HCT116 (cell line): ENCODE results near the gene ETV4. TPM values are rescaled to one million over a fixed set of nuclear protein-coding genes. Genes with fewer than 3 reads are reported as not detected.

ENCODE experiments used
- ATAC-seq: fragments of 200-7000 bp; cut with Tn5 transposase; 2 replicates; pipeline ENCODE4 v1.9.1; 2020; ENCODE audit warnings: mild to moderate bottlenecking, moderate library complexity
- BruUV-seq: library from RNA; stranded (reverse); fragments of 400-500 nt; replicated peaks from 2 replicates; lab custom pipeline; 2021; lab: Mats Ljungman, UMichigan
- CTCF ChIA-PET: fragments of 300-600 bp; sonication (Branson Sonifier 250); formaldehyde crosslinking; loops from one replicate; lab custom pipeline; 2021; ENCODE audit warnings: antibody characterized with exemption; lab: Charles Lee
- POLR2A ChIA-PET: fragments of 300-600, 350-600 bp; sonication (Branson Sonifier 250); formaldehyde crosslinking; loops from one replicate; lab custom pipeline; 2021; ENCODE audit warnings: antibody characterized with exemption; lab: Charles Lee
- RAD21 ChIA-PET, 2 experiments: fragments of 300-600 bp; sonication (Branson Sonifier 250); formaldehyde crosslinking; loops; one replicate each; lab custom pipeline; 2023; ENCODE audit warnings: low total read pairs in 2 of 2; ENCODE audit not compliant: uncharacterized antibody in 2 of 2, unreplicated experiment in 2 of 2, low non-redundant PET in 1 of 2; lab: Charles Lee
- DNase-seq: peaks from one replicate; pipeline ENCODE4 v3.0.0-alpha.2; 2010; ENCODE audit warnings: low read depth, low spot score
- H2AFZ ChIP-seq: fragments of 200-600 bp; shearing (Covaris generic), sonication (generic); 2 replicates; pipeline ENCODE4 v1.6.1; 2017; ENCODE audit warnings: low read depth, mixed run types, mixed read lengths, antibody characterized with exemption, low read length; ENCODE audit not compliant: poor library complexity, severe bottlenecking
- H3K27ac ChIP-seq: 2 replicates; pipeline ENCODE4 v1.5.1; 2012; ENCODE audit warnings: low read depth, low read length
- H3K27me3 ChIP-seq: fragments of 200-600 bp; sonication (generic); 2 replicates; pipeline ENCODE4 v1.6.1; 2016; ENCODE audit warnings: mixed run types, low read length, mixed read lengths; ENCODE audit not compliant: insufficient read depth
- H3K36me3 ChIP-seq, 2 experiments: fragments of 200-500 bp in 1 of 2; fragments of 200-600 bp in 1 of 2; sonication (Bioruptor generic) in 1 of 2; sonication (generic) in 1 of 2; 2 replicates each; pipeline versions ENCODE4 v1.5.1 to v1.6.1; 2014 to 2016; ENCODE audit warnings: low read length in 2 of 2, inconsistent platforms in 1 of 2, mixed read lengths in 1 of 2, mixed run types in 1 of 2; ENCODE audit not compliant: insufficient read depth in 2 of 2, control insufficient read depth in 1 of 2
- H3K4me1 ChIP-seq, 2 experiments: fragments of 200-600 bp in 1 of 2; sonication (generic) in 1 of 2; 2 replicates each; pipeline versions ENCODE4 v1.5.1 to v1.6.1; 2012 to 2017; ENCODE audit warnings: low read length in 2 of 2, inconsistent platforms in 1 of 2, mild to moderate bottlenecking in 1 of 2, mixed read lengths in 1 of 2, mixed run types in 1 of 2, moderate library complexity in 1 of 2; ENCODE audit not compliant: insufficient read depth in 2 of 2, control insufficient read depth in 1 of 2
- H3K4me2 ChIP-seq: fragments of 200-600 bp; sonication (generic); 2 replicates; pipeline ENCODE4 v1.6.1; 2017; ENCODE audit warnings: mixed run types, low read length, mixed read lengths
- H3K4me3 ChIP-seq, 2 experiments: fragments of 200-600 bp in 1 of 2; sonication (generic) in 1 of 2; replicated peaks in 1 of 2; 2 replicates each; pipeline ENCODE4 v1.5.1; 2011 to 2016; ENCODE audit warnings: low read length in 2 of 2, control low read depth in 1 of 2, low read depth in 1 of 2, mild to moderate bottlenecking in 1 of 2, mixed read lengths in 1 of 2, mixed run types in 1 of 2
- H3K79me2 ChIP-seq: fragments of 200-600 bp; sonication (generic); 2 replicates; pipeline ENCODE4 v1.6.1; 2017; ENCODE audit warnings: mild to moderate bottlenecking, mixed run types, low read length, moderate library complexity, mixed read lengths; ENCODE audit not compliant: insufficient read depth
- H3K9ac ChIP-seq: fragments of 200-600 bp; sonication (generic); 2 replicates; pipeline ENCODE4 v1.6.1; 2016; ENCODE audit warnings: low read length, mixed read lengths
- H3K9me2 ChIP-seq: fragments of 200-600 bp; sonication (generic), shearing (Covaris generic); 2 replicates; pipeline ENCODE4 v1.6.1; 2017; ENCODE audit warnings: mixed run types, mild to moderate bottlenecking, moderate library complexity; ENCODE audit not compliant: insufficient read depth
- H3K9me3 ChIP-seq, 2 experiments: fragments of 200-500 bp in 1 of 2; fragments of 200-600 bp in 1 of 2; sonication (Bioruptor generic) in 1 of 2; sonication (generic) in 1 of 2; 2 replicates each; pipeline ENCODE4 v1.6.1; 2014 to 2017; ENCODE audit warnings: low read length in 2 of 2, mixed read lengths in 2 of 2, inconsistent platforms in 1 of 2, low read depth in 1 of 2, mild to moderate bottlenecking in 1 of 2, mixed run types in 1 of 2, moderate library complexity in 1 of 2; ENCODE audit not compliant: control insufficient read depth in 1 of 2, insufficient read depth in 1 of 2
- H4K20me1 ChIP-seq: fragments of 200-600 bp; sonication (generic), shearing (Covaris generic); 2 replicates; pipeline ENCODE4 v1.6.1; 2017; ENCODE audit warnings: mixed run types, mild to moderate bottlenecking, moderate library complexity; ENCODE audit not compliant: insufficient read depth
- CBX3 ChIP-seq: IDR thresholded peaks from 2 replicates; pipeline ENCODE4 v1.6.1; 2012; ENCODE audit warnings: low read depth
- EGR1 ChIP-seq: IDR thresholded peaks from 2 replicates; pipeline ENCODE4 v1.6.1; 2012; ENCODE audit warnings: low read depth
- POLR2A ChIP-seq: IDR thresholded peaks from 2 replicates; pipeline ENCODE4 v1.7.0; 2011; ENCODE audit warnings: borderline replicate concordance; ENCODE audit not compliant: insufficient read depth, insufficient read length; ENCODE audit errors: extremely low read depth
- SIN3A ChIP-seq: IDR thresholded peaks from 2 replicates; pipeline ENCODE4 v1.6.1; 2012; ENCODE audit warnings: low read depth
- SP1 ChIP-seq: IDR thresholded peaks from 2 replicates; pipeline ENCODE4 v1.6.1; 2012; ENCODE audit warnings: low read depth
- SRF ChIP-seq: IDR thresholded peaks from 2 replicates; pipeline ENCODE4 v1.6.1; 2012; ENCODE audit warnings: low read depth
- TCF7L2 ChIP-seq: IDR thresholded peaks from 2 replicates; pipeline ENCODE4 v1.7.0; 2011; ENCODE audit warnings: borderline replicate concordance, inconsistent platforms; ENCODE audit not compliant: insufficient read depth, insufficient read length; ENCODE audit errors: extremely low read depth
- ZBTB33 ChIP-seq: IDR thresholded peaks from 2 replicates; pipeline ENCODE4 v1.6.1; 2011; ENCODE audit warnings: mild to moderate bottlenecking, low read length, moderate library complexity; ENCODE audit not compliant: insufficient replicate concordance; ENCODE audit errors: extremely low read depth
- intact Hi-C: fragments of 100-400 bp; cut with micrococcal nuclease; formaldehyde crosslinking; loops from 2 replicates; pipeline ENCODE4 v1.10.0; 2022
- total RNA-seq: library from RNA; stranded (reverse); gene quantifications from one replicate; pipeline ENCODE4 v1.2.1, GENCODE V29; 2021; ENCODE audit not compliant: unreplicated experiment

ETV4 gene
- total RNA-seq, 1 experiment from 2014 or later, result 51.5 TPM

DNA sequence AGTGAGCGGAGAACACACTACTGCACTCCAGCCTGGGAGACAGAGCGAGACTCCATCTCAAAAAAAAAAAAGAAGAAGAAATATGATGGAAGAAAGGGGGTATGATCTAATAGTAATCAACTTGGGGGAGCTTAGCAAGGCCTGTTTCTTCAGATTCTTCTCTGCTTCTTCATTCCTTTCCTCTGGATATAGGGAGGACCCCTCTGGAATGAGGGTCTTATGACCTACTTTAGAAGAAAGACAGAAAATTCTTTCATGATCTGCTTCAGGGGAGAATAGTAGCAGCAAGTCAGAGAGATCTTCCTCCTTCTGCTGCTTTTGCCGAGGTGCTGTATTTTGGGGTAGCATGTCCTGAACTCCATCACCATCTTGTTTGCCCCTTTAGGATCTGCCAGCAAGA is 44.9 kb upstream of the ETV4 start:
- Histone ChIP-seq H3K9me3 (no peaks in the 10 kb centered on the region), H3K79me2 (no peaks in the 10 kb centered on the region), H3K4me2 (no peak overlapping the region), H2AFZ (no peak overlapping the region), H3K36me3 (no peaks in the 10 kb centered on the region), H3K4me1 (peaks cover 0 to 4% of the 10 kb centered on the region in 2 experiments; a peak in 1 of 4 replicates), H3K27ac (no peak overlapping the region), H3K9ac (no peak overlapping the region), H4K20me1 (no peaks in the 10 kb centered on the region), H3K9me2 (no peaks in the 10 kb centered on the region), H3K4me3 (no peak overlapping the region), H3K27me3 (no peaks in the 10 kb centered on the region)
- intact Hi-C loops, result no loop called here
- TF ChIP-seq TCF7L2 (no peak), SP1 (no peak), EGR1 (no peak), SIN3A (no peak), POLR2A (no peak), CBX3 (no peak), ZBTB33 (no peak), SRF (no peak)
- CTCF ChIA-PET, result interaction anchor here (1.2 kb wide), 1 partner anchor 14 kb away, joined by 3 read pairs; no protein-coding TSS in a partner anchor
- DNase-seq, result no peak
- ATAC-seq, result no peak
- BruUV-seq, result no TSS peak
- RAD21 ChIA-PET, result no interaction called here
- POLR2A ChIA-PET, result interaction anchor here (0.7 kb wide), 1 partner anchor 12 kb away, joined by 4 read pairs; no protein-coding TSS in a partner anchor
